Measurements from ENCODE around the gene FBXO34. TPM values are rescaled to one million over a fixed set of nuclear protein-coding genes. Genes with fewer than 3 reads are reported as not detected.
A peak's percentile ranks its signal among the peaks of the same experiment; 100 is the strongest.

The FBXO34 gene, protein sequence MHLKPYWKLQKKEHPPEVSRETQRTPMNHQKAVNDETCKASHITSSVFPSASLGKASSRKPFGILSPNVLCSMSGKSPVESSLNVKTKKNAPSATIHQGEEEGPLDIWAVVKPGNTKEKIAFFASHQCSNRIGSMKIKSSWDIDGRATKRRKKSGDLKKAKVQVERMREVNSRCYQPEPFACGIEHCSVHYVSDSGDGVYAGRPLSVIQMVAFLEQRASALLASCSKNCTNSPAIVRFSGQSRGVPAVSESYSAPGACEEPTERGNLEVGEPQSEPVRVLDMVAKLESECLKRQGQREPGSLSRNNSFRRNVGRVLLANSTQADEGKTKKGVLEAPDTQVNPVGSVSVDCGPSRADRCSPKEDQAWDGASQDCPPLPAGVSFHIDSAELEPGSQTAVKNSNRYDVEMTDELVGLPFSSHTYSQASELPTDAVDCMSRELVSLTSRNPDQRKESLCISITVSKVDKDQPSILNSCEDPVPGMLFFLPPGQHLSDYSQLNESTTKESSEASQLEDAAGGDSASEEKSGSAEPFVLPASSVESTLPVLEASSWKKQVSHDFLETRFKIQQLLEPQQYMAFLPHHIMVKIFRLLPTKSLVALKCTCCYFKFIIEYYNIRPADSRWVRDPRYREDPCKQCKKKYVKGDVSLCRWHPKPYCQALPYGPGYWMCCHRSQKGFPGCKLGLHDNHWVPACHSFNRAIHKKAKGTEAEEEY
- total RNA-seq, result 10 to 100 TPM; 39.8 to 70.9 TPM

DNA sequence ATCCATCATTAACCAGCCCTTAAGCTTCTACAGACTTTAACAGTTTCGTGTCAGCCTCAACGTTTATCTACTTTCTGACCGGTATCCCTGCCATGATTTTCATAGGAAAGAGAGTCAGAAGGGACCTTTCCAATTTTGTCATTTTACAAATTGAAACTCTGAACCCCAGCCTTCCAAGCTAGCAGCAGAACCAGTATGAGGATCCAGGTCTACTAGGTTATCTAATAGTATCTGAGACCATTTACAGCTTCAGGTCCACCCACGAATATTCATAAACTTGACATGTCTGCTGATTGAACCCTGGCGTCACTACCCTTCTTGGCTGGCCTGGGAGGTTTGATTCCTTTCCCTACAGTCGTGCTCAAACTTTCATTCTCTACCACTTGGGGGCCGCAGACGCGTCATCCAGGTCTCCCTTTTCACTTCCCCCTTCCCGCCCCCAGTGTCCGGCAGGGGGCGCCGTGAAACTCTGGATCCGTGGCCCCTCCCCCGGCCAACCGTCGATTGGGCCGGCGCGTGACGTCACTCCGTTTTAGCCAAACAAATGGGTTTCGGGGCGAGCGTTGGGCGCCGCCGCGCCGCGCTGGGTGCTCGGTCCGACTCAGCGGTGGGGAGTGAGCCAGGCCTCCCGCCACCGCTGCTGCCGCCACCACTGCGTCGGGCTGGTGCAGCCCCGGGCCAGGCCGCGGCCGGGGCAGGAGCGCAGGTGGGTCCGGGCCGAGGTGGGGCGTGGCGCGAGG is at the start of gene FBXO34:
Gene FBXO34 (plus strand): TSS at position 590 of the 740 bp plus-strand sequence. CDS start 78,970 bp downstream, outside the sequence.
- Histone ChIP-seq H3K36me3 (no peaks in the 10 kb centered on the region), H3K4me1 (peaks cover 8% of the 10 kb centered on the region), H3K27me3 (no peaks in the 10 kb centered on the region), H3K27ac (peak within 1 kb of the TSS; percentile 89), H3K9me3 (no peaks in the 10 kb centered on the region), H3K9ac (ENCODE audit: low read depth in 2 of 2, low read length in 2 of 2) (peak within 1 kb of the TSS; percentile 96 to 99), H3K4me3 (peak within 1 kb of the TSS; percentile 96)
- TF ChIP-seq, protein P1, sequence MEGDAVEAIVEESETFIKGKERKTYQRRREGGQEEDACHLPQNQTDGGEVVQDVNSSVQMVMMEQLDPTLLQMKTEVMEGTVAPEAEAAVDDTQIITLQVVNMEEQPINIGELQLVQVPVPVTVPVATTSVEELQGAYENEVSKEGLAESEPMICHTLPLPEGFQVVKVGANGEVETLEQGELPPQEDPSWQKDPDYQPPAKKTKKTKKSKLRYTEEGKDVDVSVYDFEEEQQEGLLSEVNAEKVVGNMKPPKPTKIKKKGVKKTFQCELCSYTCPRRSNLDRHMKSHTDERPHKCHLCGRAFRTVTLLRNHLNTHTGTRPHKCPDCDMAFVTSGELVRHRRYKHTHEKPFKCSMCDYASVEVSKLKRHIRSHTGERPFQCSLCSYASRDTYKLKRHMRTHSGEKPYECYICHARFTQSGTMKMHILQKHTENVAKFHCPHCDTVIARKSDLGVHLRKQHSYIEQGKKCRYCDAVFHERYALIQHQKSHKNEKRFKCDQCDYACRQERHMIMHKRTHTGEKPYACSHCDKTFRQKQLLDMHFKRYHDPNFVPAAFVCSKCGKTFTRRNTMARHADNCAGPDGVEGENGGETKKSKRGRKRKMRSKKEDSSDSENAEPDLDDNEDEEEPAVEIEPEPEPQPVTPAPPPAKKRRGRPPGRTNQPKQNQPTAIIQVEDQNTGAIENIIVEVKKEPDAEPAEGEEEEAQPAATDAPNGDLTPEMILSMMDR (IDR thresholded peaks at IDR 0.05), result peak; percentile 97
- DNase-seq, result peak; percentile 100
- intact Hi-C loops (cut with DNase I), result loop anchor here (5.0 kb wide), 2 partner anchors 81 to 146 kb away; no protein-coding TSS in a partner anchor

DNA sequence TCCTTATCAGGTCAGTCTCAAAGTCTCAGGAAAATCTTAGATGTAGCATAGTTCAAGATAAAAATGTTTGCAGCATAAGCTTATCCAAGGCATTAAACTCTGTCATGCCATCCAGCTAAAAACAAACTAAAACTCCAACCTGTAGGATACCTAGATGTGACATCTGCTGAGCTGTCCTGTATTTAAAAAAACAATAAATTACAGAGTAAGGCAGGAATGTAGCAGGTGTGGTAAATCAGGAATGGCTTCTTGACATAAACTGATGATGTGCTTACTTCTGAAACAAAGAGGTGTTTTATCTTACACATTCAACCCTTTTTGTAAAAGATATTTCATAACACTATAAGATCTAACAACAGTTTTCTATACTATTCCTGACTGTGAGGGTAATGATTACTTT is 49.3 kb upstream of the FBXO34 start:
- H3K27ac ChIP-seq, result no peak overlapping the region
- no peaks in the 10 kb centered on the region for H3K4me1 ChIP-seq
- TF ChIP-seq, protein P1 (IDR thresholded peaks at IDR 0.05), result no peak
- no peak overlapping the region for H3K4me3 ChIP-seq
- peaks cover 5% of the 10 kb centered on the region for H3K9me3 ChIP-seq
- intact Hi-C loops (cut with DNase I), result no loop called here
- H3K36me3 ChIP-seq, result no peaks in the 10 kb centered on the region
- no peak for DNase-seq
- no peak overlapping the region for H3K9ac ChIP-seq (ENCODE audit: low read depth in 2 of 2, low read length in 2 of 2)
- no peaks in the 10 kb centered on the region for H3K27me3 ChIP-seq

DNA sequence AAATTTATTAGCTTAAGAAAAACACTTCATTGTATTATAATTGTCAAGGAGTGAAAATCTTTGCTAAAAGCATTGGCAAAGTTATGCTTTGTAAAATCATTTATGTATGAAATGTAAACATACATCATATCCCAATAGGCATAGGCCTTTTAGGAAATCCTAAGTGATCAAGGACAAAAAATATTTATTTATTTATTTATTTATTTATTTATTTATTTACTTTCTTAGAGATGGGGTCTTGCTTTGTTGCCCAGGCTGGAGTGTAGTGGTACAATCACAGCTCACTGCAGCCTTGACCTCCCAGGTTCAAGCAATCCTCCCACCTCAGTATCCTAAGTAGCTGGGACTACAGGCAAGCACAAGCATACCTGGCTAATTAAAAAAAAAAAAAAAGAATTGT is 47.9 kb upstream of the FBXO34 start:
- TF ChIP-seq, protein P1 (IDR thresholded peaks at IDR 0.05), result no peak
- Histone ChIP-seq H3K4me3 (no peak overlapping the region), H3K27me3 (no peaks in the 10 kb centered on the region), H3K27ac (no peak overlapping the region), H3K36me3 (no peaks in the 10 kb centered on the region), H3K9ac (ENCODE audit: low read depth in 2 of 2, low read length in 2 of 2) (no peak overlapping the region), H3K4me1 (no peaks in the 10 kb centered on the region), H3K9me3 (peaks cover 6% of the 10 kb centered on the region)
- intact Hi-C loops (cut with DNase I), result no loop called here
- DNase-seq, result no peak

DNA sequence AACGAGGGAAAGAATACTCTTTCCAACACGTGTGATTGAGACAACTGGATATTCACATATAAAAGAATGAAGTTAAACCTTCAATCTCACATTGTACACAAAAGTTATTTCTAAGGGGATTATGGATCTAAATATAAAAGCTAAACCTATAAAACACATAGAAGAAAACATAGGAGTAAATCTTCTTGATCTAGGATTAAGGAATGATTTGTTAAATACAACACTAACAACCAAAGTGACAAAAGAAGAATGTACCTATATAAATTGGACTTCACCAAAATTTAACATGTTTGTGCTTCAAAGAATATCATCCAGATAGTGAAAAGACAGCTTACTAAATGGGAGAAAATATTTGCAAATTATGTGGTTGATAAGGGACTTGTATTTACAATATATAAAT is 43.0 kb upstream of the FBXO34 start:
- Histone ChIP-seq H3K9me3 (peaks cover 6% of the 10 kb centered on the region), H3K9ac (ENCODE audit: low read depth in 2 of 2, low read length in 2 of 2) (no peak overlapping the region), H3K27me3 (no peaks in the 10 kb centered on the region), H3K4me1 (no peaks in the 10 kb centered on the region), H3K4me3 (no peak overlapping the region), H3K27ac (no peak overlapping the region), H3K36me3 (no peaks in the 10 kb centered on the region)
- intact Hi-C loops (cut with DNase I), result no loop called here
- TF ChIP-seq, protein P1 (IDR thresholded peaks at IDR 0.05), result no peak
- no peak for DNase-seq

DNA sequence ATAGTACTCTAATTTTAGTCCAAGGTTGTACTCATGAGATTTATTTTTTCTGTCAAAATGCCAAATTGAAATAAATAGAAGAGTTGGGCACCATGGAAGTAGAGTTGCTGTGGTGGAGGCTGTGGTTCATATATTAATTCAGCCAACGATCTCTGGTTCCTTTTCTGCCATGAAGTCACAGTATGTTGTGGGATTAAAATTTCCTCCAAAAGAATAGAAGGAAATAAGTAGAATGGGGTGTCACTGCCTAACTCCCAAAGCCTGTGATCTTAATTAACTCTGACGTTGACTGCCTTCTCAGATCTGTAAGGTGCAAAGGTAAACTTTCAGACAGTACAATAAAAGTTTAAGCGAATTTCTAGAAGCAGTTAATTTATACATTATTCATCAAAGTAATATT is 37.6 kb upstream of the FBXO34 start:
- TF ChIP-seq, protein P1 (IDR thresholded peaks at IDR 0.05), result no peak
- Histone ChIP-seq H3K36me3 (no peaks in the 10 kb centered on the region), H3K9me3 (no peaks in the 10 kb centered on the region), H3K4me3 (no peak overlapping the region), H3K27ac (no peak overlapping the region), H3K4me1 (no peaks in the 10 kb centered on the region), H3K27me3 (no peaks in the 10 kb centered on the region), H3K9ac (ENCODE audit: low read depth in 2 of 2, low read length in 2 of 2) (no peak overlapping the region)
- no peak for DNase-seq
- intact Hi-C loops (cut with DNase I), result no loop called here

Measured in colonic mucosa (tissue), 4 donors.